Measurements from ENCODE around the gene GRK5.
"Not testable (repeated sequence)": the region's sequence is repeated elsewhere in the genome, so short reads cannot be mapped to it uniquely, and the experiment has no call there.

The GRK5 gene

DNA sequence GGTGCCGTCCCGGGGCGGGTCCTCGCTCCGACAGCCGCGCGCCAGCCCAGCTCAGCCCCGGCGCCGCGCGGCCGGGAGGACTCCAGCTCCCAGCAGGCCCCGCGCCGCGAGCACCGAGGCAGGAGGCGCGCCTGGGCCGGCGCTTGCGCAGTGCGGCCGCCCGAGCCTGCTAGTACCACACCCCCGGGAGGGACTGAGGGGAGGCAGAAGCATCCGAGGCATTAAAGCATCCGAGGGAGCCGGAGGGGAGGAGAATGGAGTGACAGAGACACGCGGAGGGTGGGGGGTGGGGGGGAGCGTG is at the start of gene GRK5:
Gene GRK5, plus strand, starts transcription at position 206 of the 301 bp plus-strand sequence. CDS start 347 bp downstream, outside the sequence.
- DNase-seq (ENCODE audit: low spot score), result peak; percentile 97

DNA sequence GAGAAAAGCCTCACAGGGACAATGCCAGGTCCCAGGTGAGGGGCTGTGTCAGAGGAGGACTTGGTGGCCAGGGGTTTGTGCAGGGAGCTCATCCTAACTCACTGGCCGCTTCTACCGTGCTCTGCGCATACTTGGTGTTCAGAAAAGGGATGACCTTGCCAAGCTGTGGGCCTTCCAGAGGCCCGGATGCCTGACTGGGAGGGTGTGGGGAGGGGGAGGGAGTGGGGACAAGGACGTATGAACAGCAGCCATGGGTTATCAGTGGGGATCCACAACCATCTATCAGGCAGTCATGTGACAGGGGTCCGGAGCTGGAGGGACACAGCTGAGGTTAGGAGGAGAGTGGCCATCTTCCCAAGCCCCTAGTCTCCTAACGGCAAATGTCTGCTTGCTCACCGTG is 48.0 kb upstream of the GRK5 start:
- no peak for DNase-seq (ENCODE audit: low spot score)

DNA sequence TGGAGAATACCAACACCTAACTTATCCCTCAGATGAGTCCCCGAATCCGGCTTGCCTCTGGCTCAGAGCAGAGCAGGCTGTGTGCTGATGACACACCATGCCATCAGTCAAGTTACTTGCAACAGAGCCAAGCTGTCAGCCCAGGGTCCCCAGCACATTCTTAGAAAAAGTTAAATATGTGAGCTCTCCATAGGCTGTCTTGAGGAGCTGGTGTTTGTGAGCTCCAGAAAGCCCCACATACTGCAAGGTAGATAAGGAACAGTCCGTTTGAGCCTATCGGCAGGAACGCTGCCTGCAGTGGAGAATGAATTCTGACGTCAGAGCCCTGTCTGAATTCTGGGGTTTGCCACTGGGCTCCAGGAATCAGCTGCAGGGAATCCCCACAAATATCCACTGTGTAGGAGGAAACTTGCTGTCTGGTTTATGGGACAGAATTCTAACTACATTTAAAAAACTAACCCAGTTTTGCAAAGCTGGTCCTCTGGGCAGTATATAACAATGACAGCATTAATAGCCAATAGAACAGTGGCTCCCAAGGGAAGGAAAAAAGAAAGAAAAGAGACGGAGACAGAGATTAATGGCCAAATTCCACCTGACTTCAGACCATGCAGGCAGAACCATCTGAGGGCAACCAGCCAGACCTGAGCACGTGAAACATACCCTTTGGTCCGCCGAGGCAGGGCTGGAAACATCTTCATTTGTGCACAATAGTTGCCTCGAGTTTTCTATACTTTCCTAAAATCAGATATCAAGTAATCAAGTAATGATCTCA is 45.5 kb upstream of the GRK5 start:
- no peak for DNase-seq (ENCODE audit: low spot score)

DNA sequence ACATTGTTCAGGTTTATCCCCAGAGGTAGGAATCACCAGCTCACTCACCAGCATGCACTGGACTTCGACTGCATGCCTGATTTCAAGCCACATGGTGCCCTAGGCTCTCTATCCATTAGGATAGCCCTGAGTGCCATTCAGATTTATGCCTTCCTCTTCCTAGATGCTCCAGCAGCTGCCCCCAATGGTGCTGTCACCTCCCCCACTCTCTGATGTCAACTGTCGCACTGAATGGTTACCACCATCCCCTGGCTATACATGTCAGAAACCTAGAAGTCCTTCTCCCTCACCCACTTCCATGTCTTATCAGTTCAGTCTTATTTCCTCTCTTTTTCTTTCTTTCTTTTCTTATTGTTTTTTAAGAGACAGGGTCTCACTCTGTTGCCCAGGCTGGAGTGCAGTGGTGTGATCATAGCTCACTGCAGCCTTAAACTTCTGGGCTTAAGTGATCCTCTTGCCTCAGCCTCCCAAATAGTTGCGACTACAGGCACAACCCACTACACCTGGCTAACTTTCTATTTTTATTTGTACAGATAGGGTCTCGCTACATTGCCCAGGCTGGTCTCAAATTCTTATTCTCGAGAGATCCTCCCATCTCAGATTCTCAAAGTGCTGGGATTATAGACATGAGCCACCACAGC is 44.8 kb upstream of the GRK5 start:
- no peak for DNase-seq (ENCODE audit: low spot score)

DNA sequence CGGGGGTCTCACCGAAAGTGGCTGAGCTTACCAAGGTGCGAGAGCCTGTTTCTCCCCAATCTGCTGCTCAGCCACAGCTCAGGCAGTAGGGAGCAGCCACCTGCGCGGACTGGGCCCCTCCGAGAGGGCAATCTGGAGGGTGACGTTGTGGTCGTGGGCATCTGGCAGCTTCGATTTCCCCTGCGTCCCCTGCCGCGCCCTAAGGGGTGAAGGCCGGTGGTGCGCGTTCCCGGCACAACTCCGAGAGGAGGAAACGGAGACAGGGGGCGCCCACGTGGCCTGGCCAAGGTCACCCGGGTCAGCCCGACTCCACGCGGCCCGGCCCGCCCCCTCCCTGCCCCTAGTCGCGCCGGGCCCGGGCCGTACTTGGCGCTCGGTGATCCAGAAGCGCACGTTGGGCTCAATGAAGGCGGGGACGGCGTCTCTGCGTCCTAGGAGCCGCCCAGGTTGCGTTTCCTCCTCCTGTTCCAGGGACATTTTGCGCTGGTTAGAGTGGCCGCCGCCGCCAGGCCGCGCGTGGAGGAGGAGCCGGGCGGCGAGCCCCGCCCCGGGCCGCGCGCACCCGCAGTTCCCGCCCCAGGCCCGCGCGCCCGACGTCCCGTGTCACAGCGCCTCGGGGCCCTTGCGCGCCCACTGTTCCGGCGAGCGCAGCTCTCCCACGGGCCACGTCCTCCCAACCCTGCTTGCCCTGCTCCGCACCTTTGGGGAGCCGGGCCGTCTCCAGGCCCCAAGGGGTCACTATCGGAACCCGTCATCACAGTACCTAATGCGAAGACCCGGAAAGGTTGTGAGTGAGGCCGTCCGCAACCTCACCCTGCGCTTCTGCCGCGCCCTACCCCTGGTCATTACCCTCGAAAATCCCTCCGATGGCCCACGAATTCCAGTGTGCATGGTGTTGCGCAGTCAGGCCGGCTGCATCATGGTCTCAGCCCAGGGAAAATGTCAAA is 41.9 kb upstream of the GRK5 start, which contains the start of gene SFXN4:
Gene SFXN4, minus strand, starts transcription at position 544 of the 947 bp plus-strand sequence. Its CDS starts 67 bp downstream, at position 477.
- peak; percentile 68 for DNase-seq (ENCODE audit: low spot score)

DNA sequence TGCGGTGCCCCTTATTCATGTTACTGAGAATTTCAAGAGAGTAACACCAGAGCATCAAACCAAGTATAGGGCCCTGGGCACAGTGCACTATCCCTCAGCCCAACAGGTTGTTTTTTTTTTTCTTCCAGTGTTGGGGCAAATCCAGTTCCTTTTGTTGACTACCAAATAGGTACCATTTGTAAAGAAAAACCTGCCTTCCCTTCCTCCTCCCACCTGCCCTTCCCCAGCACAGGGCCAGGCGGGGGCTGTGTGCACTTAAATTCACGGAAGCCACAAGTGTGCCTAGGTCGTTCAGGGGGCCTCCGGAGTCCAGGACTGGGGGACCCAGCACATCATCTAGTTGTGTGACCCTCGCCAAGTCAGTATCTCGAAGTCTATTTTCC is 41.3 kb upstream of the GRK5 start:
- no peak for DNase-seq (ENCODE audit: low spot score)

DNA sequence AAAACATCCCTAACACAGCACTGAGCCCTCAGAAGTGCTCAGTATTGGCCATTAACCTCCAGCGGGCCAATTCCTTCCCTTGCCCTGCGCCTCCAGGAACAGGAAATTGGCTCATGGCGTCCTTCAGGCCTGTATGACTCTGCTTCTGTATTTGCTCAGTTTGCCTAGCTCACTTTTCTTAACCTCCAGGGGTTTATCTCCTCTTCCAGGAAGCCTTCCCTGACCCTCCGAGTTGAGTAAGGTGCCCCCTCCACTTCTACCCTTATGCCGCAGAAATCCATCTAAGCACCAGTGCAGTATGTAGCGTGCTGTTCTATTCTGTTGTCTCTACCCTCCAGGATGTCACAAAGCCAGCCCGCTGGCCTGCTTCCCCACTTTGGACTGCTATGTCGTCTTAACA is 40.8 kb upstream of the GRK5 start:
- DNase-seq (ENCODE audit: low spot score), result no peak

DNA sequence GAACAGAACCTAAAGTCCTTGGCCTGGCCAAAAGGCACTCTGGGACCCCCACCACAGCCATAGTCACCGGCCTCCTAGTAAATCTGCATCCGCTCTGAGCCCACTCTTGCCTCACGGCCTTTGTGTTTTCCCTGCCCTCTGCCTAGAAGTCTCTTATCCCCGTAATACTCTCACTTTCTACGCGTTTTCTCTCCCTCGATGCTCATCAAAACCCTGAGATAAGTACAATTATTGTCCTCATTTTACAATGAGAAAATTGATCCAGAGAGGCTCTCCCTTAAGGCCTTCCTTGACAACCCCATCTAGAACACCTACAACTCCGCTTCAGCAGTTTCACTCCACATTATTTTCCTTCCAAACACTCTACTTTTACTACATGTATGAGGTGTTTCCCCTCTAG is 40.3 kb upstream of the GRK5 start:
- no peak for DNase-seq (ENCODE audit: low spot score)

DNA sequence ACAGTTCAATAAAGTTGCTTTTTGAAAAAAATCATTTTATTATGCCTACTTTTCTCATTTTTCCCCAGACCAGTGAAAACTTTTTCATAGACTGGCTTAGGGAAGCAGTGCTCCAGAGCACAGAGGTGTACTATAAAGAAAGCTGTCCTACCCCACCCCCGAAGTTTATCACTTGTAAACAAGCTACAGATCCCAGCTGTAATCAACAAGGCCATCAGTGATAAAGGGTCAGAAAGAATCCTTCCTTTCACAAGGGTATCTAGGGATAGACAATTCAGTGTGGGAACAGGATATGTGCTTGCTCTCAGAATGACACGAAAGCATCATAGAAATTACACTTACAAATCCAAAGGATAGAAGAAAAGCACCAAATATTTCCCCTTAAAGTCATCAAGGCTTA is 33.3 kb upstream of the GRK5 start:
- DNase-seq (ENCODE audit: low spot score), result no peak

DNA sequence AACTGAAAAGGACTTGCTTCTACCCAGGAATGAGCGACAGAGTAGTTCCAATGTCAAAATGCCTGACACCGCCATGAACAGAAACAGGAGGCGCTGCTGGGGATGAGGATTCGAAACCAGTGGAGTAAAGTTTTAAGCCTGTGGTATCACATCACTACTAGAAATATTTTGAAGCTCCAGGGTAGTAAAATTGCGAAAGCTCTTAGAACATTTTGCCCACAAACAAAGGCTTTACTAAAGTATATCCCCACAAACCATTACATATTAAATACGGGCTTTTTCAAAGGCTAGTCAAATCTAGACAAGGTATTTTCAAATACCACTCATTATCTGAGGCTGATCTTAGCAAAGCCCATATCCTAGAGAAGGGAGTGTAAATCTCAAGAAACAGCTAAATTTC is 31.2 kb upstream of the GRK5 start:
- DNase-seq (ENCODE audit: low spot score), result no peak

DNA sequence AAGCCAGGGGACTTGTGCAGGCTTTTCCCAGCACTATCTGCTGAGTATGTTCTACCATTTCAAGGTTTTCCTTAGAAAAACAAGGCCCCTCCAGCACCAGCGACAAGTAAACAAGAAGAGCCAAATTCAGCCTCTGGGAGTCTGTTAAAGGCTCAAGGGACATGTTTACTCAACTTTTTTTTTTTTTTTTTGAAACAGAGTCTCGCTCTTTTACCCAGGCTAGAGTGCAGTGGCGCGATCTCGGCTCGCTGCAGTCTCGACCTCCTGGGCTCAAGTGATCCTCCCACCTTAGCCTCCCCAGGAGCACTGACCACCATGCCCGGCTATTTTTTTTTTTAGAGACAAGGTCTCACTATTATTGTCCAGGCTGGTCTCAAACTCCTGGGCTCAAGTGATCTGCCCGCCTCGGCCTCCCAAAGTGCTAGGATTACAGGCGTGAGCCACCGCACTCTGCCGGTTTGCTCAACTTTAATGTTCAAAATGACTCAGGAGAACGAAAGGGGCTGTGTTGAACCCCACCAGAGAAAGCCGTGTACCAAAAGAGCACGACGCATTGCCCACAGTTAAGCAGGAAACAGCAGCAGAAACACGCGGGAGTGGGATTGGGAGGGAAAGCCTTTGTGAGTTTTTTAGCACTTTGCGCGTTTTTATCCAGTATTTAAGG is 29.5 kb upstream of the GRK5 start:
- no peak for DNase-seq (ENCODE audit: low spot score)

DNA sequence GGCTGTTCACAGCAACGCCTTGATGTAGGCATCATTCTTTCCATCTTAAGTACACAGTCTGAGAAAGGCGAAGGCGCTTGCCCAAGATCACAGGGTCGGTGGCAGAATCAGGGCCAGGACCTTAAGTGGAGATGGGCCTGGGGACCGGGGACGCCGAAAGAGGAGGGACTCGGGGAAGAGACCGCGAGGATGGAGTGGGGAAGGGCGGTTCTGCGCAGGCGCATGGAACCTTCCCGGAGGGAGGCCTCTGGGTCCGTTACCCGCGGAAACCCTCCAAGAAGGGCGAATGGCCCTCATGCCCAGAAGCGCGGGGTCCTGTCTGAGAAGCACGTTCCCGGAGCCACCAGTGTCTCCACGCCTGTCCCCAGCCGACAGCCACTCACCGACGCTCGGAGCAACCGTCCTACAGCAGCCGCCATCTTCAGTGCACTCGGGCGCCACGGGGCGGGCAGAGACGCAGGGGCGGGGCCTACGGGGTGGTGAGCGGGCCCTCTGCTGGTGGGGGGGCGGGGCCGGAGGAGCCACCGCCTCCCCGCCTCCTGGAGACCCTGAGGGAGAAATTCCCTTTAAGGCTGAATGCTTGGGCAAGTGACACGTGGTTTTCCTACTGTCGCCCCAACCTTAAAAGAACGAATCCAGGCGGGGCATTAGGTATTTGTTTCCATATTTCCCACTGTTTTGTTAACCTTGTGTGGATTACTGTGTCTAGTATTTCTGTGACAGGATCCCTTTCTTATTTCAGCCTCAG is 28.8 kb upstream of the GRK5 start, which contains the start of gene PRDX3:
Gene PRDX3, minus strand, starts transcription at position 441 of the 748 bp plus-strand sequence. Its CDS starts 22 bp downstream, at position 419.
- DNase-seq (ENCODE audit: low spot score), result peak; percentile 86

DNA sequence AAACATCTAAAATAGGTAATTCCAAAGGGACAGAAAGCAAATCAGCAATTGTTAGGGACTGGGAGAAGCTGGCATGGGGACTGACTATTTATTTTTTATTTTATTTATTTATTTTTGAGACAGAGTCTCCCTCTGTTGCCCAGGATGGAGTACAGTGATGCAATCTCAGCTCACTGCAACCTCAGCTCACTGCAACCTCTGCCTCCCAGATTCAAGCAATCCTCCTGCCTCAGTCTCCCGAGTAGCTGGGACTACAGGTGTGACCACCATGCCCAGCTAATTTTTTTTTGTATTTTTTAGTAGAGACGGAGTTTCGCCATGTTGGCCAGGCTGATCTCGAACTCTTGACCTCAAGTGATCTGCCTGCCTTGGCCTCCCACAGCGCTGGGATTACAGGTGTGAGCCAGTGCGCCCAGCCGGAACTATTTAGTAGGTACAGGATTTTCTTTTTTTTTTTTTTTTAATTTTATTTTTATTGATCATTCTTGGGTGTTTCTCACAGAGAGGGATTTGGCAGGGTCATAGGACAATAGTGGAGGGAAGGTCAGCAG is 26.4 kb upstream of the GRK5 start:
- not testable (repeated sequence) for DNase-seq (ENCODE audit: low spot score)

DNA sequence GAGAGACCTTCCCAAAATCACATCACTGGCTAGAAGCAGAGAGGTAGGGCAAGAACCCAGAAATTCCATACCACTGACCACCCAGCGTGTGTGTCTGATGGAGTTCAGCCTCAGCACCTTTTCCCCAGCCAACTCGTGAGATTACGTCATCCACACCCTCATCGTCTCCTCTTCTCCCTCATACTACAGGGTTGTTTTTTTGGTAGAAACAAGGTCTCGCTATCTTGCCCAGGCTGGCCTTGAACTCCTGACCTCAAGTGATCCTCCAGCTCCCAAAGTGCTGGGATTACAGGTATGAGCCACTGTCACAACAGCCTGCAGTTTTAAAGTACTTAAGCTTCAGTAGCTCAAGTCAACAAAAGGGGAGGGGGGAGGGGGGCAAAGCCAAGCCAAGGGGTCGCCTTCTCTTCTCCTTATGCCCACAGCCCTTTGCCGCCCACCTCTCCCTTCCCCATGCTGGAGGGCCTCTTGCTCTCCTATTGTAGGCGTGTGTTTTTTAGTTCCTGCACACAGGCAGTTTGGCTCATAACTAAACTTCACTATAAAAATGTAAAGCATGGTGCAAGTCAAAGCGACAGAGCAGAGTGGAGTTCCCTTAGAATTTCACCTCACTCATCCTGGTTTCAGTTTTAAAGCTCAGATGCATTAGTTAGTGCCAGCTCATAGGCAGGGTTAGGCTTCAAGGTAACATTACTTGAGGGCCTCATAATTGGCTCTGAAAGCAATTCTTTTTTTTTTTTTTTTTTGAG is 23.5 kb upstream of the GRK5 start:
- DNase-seq (ENCODE audit: low spot score), result no peak

DNA sequence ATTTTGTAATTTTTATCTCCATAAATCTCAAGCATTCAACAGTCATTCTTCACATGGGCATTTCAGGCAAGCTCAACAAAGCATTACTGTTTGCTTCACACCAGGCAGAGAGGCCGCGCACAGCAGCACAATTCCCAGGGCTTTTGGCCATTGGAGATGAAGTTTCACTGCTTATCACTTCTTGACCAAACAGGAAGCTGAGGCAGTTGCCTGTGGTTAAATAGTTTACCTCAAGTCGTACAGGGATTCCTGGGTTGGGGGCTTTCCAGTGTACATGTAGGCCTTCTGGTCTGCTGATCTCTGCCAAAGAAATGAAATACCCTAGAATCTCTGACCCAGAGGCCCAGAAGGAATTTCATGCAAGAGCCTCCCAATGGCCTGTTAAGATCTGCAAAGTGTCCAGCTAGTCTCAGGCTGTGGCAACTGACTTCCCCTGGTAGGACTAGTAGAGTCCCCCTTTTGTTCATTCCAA is 17.5 kb upstream of the GRK5 start:
- DNase-seq (ENCODE audit: low spot score), result peak; percentile 30

DNA sequence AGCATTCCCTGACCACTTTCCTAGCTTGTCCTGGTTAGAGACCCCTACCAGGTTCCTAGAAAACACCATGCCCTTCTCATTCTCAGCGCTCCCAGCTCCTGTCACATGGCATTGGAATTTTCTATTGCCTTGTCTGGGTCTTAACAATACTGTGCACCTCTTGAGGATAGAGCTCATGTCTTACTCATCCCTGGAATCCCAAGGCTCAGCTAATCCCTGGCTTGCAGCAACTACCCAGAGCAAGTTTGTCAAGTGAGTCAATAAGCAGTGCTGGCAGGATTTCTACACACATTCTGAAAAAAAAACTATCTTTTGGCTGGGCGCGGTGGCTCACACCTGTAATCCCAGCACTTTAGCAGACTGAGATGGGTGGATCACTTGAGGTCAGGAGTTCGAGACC is 17.0 kb upstream of the GRK5 start:
- DNase-seq (ENCODE audit: low spot score), result no peak

DNA sequence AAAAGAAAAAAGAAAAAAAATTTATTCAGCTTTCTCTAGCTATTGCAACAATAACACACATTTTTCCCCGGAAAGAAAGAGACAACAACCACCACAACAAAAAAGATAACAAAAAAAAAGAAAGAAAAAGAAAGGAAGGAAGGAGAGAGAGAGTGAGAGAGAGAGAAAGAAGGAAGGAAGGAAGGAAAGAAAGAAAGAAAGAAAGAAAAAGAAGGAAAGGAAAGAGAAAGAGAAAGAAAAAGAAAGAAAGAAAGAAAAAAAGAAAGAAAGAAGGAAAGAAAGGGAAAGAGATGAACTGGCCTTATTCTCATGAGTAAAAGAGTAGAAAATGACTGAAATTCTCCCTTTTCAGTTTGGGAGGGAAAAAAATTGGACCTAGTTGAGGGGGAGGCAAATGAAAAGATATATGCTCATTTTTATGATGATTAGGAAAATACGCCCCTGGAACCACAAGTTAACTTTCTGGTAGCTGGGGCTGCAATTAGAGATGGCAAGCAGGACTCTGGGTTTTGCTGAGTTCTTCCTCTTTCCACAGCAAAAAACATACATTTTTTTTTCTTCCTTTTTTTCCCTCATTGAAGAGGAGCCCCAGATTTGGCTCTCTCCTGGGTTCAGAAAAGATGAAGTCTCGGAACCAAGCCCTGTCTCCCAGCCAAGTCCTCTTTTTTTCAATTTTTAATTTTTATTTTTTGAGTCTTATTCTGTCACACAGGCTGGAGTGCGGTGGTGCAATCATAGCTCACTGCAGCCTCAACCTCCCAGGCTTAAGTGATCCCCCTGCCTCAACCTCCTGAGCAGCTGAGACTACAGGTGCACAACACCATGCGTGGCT is 16.2 kb upstream of the GRK5 start:
- DNase-seq (ENCODE audit: low spot score), result no peak

DNA sequence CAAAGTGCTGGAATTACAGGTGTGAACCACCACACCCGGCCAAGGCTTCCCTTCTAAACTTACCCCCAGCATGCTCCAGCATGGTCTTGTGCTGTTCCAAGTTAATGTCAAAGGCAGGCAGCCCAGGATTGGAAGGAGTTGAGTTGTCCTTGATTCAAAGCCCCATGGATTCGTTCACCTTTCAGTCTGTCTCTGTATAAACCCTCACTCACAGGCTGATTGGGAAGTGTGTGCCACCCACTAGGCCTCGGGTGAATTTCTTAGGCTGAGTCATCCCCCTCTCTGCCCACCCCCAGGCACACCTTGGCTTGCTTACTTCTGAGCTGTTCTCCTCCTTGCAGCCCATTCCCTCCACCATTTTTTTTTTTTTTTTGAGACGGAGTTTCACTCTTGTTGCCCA is 15.5 kb upstream of the GRK5 start:
- DNase-seq (ENCODE audit: low spot score), result no peak

DNA sequence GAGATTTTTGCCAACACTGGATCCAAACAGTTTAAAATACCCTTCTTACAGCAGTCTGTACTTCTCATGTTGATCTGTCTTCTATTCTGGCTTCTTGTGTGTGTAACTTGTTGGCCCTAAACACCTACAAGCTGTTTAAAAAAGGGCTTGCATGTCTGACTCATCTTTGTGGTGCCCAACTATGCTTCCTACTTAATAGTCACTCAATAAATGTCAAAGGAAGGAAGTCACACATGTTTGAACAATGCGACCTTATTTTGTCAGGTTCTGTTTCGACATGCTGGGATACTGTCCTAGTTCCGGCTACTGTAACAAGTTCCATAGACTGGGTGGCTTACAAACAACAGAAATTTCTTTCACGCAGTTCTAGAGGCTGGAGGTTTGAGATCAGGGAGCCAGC is 9.4 kb upstream of the GRK5 start:
- DNase-seq (ENCODE audit: low spot score), result no peak
